Measurements from ENCODE around the gene PTCH2.
A peak's percentile ranks its signal among the peaks of the same experiment; 100 is the strongest.
"Not testable (repeated sequence)": the region's sequence is repeated elsewhere in the genome, so short reads cannot be mapped to it uniquely, and the experiment has no call there.

PTCH2 gene

DNA sequence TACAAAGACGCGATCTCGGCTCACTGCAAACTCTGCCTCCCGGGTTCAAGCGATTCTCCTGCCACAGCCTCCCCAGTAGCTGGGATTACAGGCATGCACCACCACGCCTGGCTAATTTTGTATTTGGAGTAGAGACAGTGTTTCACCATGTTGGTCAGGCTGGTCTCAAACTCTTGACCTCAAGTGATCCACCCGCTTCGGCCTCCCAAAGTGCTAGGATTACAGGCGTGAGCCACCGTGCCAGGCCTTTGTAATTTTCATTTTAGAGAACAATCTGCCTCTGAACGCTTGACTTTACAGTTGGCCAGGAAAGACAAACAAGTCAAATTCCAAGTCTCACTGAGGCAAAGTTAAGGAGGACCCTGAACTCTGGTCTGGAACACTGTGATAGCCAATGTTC is 4.8 kb downstream of the PTCH2 start:
- not testable (repeated sequence) for DNase-seq (ENCODE audit: low read depth in 2 of 2)

DNA sequence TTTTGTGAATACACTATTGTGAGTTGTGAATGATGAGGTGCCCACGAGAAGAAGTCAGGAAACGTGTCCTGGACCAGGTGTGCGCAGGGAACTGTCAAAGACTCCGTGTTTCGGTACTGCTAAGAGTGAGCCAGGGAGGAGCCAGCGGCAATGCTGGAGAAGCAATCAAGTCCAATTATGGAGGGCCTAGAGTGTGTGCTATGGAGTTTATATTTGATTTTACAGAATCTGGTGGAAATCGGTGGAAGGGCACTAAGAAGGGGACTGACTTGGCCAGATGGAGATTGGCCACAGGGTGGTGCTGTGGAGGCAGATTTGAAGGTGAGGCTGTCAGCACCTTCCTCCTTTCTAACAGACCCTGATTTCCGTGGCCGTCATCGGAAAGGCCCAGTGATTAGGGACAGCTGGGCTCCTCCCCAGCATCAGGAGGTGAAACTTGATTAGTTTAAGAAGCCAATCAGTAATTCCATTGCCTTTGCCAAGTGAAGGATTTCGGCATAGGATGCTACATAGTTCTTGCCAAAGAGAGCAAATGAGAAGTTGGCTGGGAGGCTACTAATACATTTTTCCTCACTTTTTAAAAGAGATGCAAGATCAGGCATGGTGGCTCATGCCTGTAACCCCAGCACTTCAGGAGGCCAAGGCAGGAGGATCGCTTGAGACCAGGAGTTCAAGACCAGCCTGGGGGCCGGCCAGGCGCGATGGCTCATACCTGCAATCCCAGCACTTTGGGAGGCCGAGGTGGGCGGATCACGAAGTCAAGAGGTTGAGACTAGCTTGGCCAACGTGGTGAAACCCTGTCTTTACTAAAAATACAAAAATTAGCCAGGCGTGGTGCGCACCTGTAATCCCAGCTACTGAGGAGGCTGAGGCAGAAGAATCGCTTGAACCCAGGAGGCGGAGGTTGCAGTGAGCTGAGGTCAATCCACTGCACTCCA is 7.0 kb downstream of the PTCH2 start:
- DNase-seq (ENCODE audit: low read depth in 2 of 2) = peak; percentile 65 to 85

DNA sequence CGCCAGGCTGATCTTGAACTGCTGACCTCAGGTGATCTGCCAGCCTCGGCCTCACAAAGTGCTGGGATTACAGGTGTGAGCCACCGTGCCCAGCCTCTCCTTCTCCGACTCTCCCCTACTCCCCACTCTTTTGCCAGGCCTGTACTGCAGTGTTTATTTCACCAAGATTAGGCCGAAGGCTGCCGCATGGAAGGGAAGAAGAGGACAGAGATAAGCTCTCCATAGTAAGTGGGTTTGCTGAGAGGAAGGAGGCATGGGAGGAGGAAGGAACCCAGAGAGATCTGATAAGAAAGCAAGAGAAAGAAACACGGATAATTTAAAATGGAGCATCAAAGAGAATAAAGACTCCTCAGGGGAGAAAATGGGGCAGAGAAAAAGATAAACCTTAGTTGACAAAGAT is 8.7 kb downstream of the PTCH2 start:
- no peak for DNase-seq (ENCODE audit: low read depth in 2 of 2)

GRCh38 chr1:44832056-44832705 is 10.9 kb downstream of the PTCH2 start:
- no peak for DNase-seq (ENCODE audit: low read depth in 2 of 2)

- no peak for DNase-seq (ENCODE audit: low read depth in 2 of 2)
Observed at GRCh38 chr1:44831516-44831915, 11.5 kb downstream of the PTCH2 start.

DNA sequence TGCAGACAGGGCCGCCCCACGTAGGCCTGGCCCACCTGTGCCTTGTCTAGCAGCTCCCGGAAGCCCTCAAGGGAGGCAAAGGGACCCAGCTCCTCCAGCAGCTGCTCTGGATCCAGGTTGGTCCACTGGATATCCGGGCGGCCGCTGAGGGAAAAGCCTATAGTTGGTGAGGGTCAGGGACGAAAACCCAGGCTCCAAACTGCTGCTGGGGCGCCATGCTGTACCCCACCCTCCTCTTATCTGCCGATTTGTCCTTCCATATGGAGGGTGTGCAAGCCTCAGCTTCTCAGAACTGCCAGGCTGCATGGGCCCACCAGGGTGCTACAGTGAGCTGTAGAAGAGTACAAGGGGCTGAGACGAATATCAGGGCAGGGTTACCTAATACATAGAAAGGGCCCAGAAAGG is 12.2 kb downstream of the PTCH2 start:
- no peak for DNase-seq (ENCODE audit: low read depth in 2 of 2)

DNA sequence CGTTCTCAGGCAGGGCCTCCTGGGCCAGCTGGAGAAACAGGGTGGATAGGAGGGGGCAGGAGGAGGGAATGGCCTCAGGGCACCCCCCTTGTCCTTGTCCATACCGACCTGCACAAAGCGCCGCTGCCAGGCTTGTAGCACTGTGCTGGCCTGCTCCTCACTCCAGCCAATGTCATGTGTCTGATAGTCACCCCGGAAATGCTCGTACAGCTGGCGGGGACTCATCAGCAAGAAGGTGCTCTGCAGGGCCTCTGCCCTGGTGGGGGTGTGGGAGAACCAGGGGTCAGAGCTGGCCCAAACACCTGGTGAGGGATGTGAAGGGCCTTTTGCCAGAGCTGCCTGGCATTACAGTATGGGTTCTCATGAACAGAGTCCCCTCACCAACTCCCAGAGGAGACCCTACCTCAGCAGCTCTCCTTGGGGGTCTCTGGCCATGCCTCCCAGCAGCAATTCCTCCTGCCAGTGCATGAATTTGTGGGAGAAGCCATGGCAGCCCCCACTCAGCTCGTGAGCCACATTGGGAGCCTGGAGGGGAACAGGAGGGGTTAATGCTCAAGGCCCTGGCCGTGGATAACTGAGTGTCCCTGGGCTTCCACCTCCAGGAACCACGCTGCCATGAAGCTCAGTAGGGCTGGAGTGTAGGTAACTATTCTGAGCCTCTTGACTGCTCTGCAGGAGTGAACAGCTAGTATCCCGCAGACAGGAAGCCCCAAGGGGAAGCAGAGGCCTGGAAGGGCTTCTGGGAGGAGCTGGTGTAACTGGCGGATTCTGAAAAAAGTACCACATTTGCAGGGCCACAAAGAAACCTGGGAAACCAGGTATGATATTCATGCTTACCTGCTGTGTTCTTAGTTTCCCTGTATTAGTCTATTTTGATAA is 13.3 kb downstream of the PTCH2 start:
- DNase-seq (ENCODE audit: low read depth in 2 of 2) = no peak

GRCh38 chr1:44828841-44829440 is 14.1 kb downstream of the PTCH2 start:
- no peak for DNase-seq (ENCODE audit: low read depth in 2 of 2)

- no peak for DNase-seq (ENCODE audit: low read depth in 2 of 2)
Observed at GRCh38 chr1:44828003-44828651, 14.9 kb downstream of the PTCH2 start.

- DNase-seq (ENCODE audit: low read depth in 2 of 2) = no peak
Observed at GRCh38 chr1:44827197-44828002, 15.7 kb downstream of the PTCH2 start.

- no peak for DNase-seq (ENCODE audit: low read depth in 2 of 2)
Observed at GRCh38 chr1:44826375-44827196, 16.5 kb downstream of the PTCH2 start.

- DNase-seq (ENCODE audit: low read depth in 2 of 2) = not testable (repeated sequence)
Observed at GRCh38 chr1:44824392-44824791, 18.7 kb downstream of the PTCH2 start.

- DNase-seq (ENCODE audit: low read depth in 2 of 2) = no peak
Observed at GRCh38 chr1:44822981-44823451, 20.0 kb downstream of the PTCH2 start.

DNA sequence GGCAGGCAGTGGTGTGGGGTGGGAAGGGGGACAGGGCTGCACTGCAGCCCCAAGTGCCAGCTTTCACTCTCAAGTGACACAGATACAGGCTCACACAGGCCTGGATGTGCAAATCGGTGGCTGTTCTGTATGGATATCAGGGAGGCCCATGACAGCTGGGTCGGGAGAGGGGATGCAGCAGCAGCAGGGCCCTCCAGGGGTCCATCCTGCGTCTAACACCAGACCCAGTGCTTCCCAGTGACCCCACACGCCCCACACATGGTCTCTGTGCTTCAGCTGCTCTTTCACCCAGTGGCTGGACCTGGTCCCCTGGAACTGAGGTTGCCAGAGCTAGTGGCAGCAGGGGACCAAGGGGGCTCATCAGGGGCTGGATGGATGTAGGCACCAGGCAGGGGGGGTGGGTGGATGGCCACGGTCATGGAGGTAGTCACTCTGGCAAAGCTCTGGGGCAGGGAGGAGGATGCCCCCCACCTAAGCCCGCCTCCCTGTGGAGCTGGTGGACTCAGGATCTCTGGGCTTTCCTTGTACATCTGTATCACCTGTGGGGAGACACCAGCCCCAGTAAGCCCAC is 20.8 kb downstream of the PTCH2 start:
- DNase-seq (ENCODE audit: low read depth in 2 of 2) = no peak

GRCh38 chr1:44821240-44821715 is 21.8 kb downstream of the PTCH2 start:
- DNase-seq (ENCODE audit: low read depth in 2 of 2) = no peak

DNA sequence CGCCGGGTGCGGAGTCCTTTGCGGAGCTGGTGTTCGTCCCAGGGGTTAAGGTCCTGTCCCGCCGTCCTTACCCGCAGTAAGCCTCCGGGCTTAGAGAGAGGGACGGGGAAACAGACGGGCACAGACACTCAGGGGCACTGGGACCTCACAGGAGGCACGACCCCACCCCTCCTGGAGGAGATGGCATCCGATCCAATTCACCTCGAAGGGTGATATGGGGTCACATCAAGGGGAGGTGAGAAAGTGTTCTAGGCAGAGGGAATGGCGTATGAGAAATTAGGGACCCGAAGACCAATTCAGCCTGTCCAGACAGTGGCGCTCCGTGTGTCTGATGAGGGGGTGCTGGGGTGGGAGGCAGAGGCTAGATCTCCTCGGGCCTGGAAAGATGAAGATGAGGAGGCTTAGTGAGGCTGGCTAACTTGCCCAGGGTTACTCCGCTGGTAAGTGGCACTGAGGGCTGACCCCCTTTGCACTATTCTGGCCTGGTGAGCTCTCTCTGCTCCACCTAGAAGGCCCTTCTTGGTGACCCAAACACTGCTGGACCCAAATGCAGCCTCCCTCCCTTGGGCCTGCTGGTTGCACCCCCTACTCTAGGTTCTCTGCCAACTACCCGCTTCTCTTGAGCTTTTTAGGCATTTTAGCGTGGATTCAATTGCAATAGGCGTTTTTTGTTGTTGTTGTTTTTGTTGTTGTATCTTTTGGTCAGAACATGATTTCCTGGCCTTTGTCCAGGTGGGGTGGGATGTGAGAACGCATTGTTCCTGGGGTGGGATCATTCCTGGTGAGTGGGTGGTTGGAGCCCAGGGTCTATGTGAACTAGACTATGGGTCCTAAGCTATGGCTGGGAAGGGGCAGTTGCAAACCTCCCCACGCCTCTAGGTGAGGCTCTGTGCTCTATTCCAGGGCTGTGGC is 22.5 kb downstream of the PTCH2 start:
- no peak for DNase-seq (ENCODE audit: low read depth in 2 of 2)

- DNase-seq (ENCODE audit: low read depth in 2 of 2) = peak; percentile 53 to 65
Observed at GRCh38 chr1:44819608-44820327, 23.3 kb downstream of the PTCH2 start.
